Brain microvascular endothelial cell (primary cell): ENCODE data around the gene ENKD1.
A peak's percentile ranks its signal among the peaks of the same experiment; 100 is the strongest.

Experiments
- DNase-seq: peaks from one replicate; pipeline ENCODE4 v3.0.0-alpha.2; 2020
- H3K27ac ChIP-seq: fragments of 250-450 bp; sonication (Bioruptor Pico); 2 replicates; pipeline ENCODE4 v1.5.1; 2020; ENCODE audit warnings: mild to moderate bottlenecking, moderate library complexity
- H3K27me3 ChIP-seq: fragments of 250-450 bp; sonication (Bioruptor Pico); replicated peaks from 2 replicates; pipeline ENCODE4 v1.5.1; 2020; ENCODE audit warnings: mild to moderate bottlenecking
- H3K36me3 ChIP-seq: fragments of 250-450 bp; sonication (Bioruptor Pico); replicated peaks from 2 replicates; pipeline ENCODE4 v1.5.1; 2020; ENCODE audit warnings: mild to moderate bottlenecking
- H3K4me3 ChIP-seq: 2 replicates; pipeline ENCODE4 v1.5.1; 2011; ENCODE audit warnings: low read depth, mild to moderate bottlenecking, control low read depth, low read length, moderate library complexity
- CTCF ChIP-seq: IDR thresholded peaks from 2 replicates; pipeline ENCODE4 v1.5.1; 2011; ENCODE audit warnings: low read depth, mild to moderate bottlenecking, moderate library complexity, low read length, control low read depth, inconsistent platforms; ENCODE audit errors: missing control alignments
- in situ Hi-C: cut with HindIII; loops from 2 replicates; pipeline ENCODE4 v1.10.0; 2017; ENCODE audit warnings: low sequenced_read_pairs, low pct_ligation_motif_present

ENKD1 gene

GRCh38 chr16:67673712-67674580 lies 7.4 kb upstream of the ENKD1 start:
- DNase-seq: no peak
- no peaks in the 10 kb centered on the region for H3K27me3 ChIP-seq
- H3K27ac ChIP-seq: no peak overlapping the region
- TF ChIP-seq CTCF: no peak
- no peak overlapping the region for H3K4me3 ChIP-seq
- in situ Hi-C loops: no loop called here
- H3K36me3 ChIP-seq: peaks cover 12% of the 10 kb centered on the region

- H3K4me3 ChIP-seq: no peak overlapping the region
- in situ Hi-C loops: no loop called here
- peak; percentile 91 for TF ChIP-seq CTCF
- peaks cover 12% of the 10 kb centered on the region for H3K36me3 ChIP-seq
- DNase-seq: peak; percentile 56
- no peak overlapping the region for H3K27ac ChIP-seq
- H3K27me3 ChIP-seq: no peaks in the 10 kb centered on the region
Measured at GRCh38 chr16:67672739-67673662, 6.5 kb upstream of the ENKD1 start.

- H3K27me3 ChIP-seq: no peaks in the 10 kb centered on the region
- DNase-seq: no peak
- H3K27ac ChIP-seq: no peak overlapping the region
- no peak for TF ChIP-seq CTCF
- in situ Hi-C loops: no loop called here
- H3K36me3 ChIP-seq: peaks cover 10% of the 10 kb centered on the region
- no peak overlapping the region for H3K4me3 ChIP-seq
Measured at GRCh38 chr16:67672306-67672705, 5.8 kb upstream of the ENKD1 start.

- no peak overlapping the region for H3K27ac ChIP-seq
- no peak overlapping the region for H3K4me3 ChIP-seq
- H3K36me3 ChIP-seq: no peaks in the 10 kb centered on the region
- no peak for TF ChIP-seq CTCF
- in situ Hi-C loops: no loop called here
- DNase-seq: no peak
- H3K27me3 ChIP-seq: no peaks in the 10 kb centered on the region
Measured at GRCh38 chr16:67669499-67670101, 3.0 kb upstream of the ENKD1 start.

- peak; percentile 54 for TF ChIP-seq CTCF
- no peak for DNase-seq
- Histone ChIP-seq H3K27me3 (no peaks in the 10 kb centered on the region), H3K27ac (no peak overlapping the region), H3K4me3 (no peak overlapping the region), H3K36me3 (no peaks in the 10 kb centered on the region)
- in situ Hi-C loops: no loop called here
Measured at GRCh38 chr16:67668495-67669157, 2.1 kb upstream of the ENKD1 start.
